H9 (cell line): ENCODE results near the gene COTL1. TPM values are rescaled to one million over a fixed set of nuclear protein-coding genes. Genes with fewer than 3 reads are reported as not detected.

Source experiments
- DNase-seq: peaks from one replicate; pipeline ENCODE4 v3.0.0-alpha.2; 2017
- H2AFZ ChIP-seq: one replicate; pipeline ENCODE4 v1.6.1; 2013; ENCODE audit warnings: mild to moderate bottlenecking, low read length, control low read depth, moderate library complexity
- H2AK5ac ChIP-seq: 2 replicates; pipeline ENCODE4 v1.6.1; 2013; ENCODE audit warnings: low read length, control low read depth, mixed read lengths; ENCODE audit not compliant: insufficient read length
- H2BK120ac ChIP-seq: one replicate; pipeline ENCODE4 v1.6.1; 2013; ENCODE audit warnings: low read depth, mild to moderate bottlenecking, low read length, control low read depth, inconsistent platforms; ENCODE audit not compliant: poor library complexity, severe bottlenecking
- H2BK12ac ChIP-seq: 2 replicates; pipeline ENCODE4 v1.6.1; 2013; ENCODE audit warnings: low read length, control low read depth, mixed read lengths, low read depth; ENCODE audit not compliant: insufficient read length
- H2BK15ac ChIP-seq: 2 replicates; pipeline ENCODE4 v1.6.1; 2013; ENCODE audit warnings: low read depth, low read length, control low read depth
- H2BK20ac ChIP-seq: one replicate; pipeline ENCODE4 v1.6.1; 2013; ENCODE audit warnings: low read depth, mild to moderate bottlenecking, low read length, control low read depth, inconsistent platforms; ENCODE audit not compliant: poor library complexity, severe bottlenecking
- H2BK5ac ChIP-seq: 2 replicates; pipeline ENCODE4 v1.6.1; 2013; ENCODE audit warnings: low read length, control low read depth, mixed read lengths; ENCODE audit not compliant: insufficient read length
- H3K14ac ChIP-seq: 2 replicates; pipeline ENCODE4 v1.6.1; 2013; ENCODE audit warnings: low read length, control low read depth; ENCODE audit not compliant: insufficient read depth
- H3K18ac ChIP-seq: 2 replicates; pipeline ENCODE4 v1.6.1; 2013; ENCODE audit warnings: low read depth, mild to moderate bottlenecking, mixed read lengths, low read length, control low read depth; ENCODE audit not compliant: insufficient read length
- H3K23ac ChIP-seq: 2 replicates; pipeline ENCODE4 v1.6.1; 2013; ENCODE audit warnings: low read length, control low read depth, mixed read lengths, low read depth; ENCODE audit not compliant: insufficient read length
- H3K23me2 ChIP-seq: 2 replicates; pipeline ENCODE4 v1.6.1; 2013; ENCODE audit warnings: low read depth, mild to moderate bottlenecking, mixed read lengths, low read length, control low read depth; ENCODE audit not compliant: insufficient read length, poor library complexity, severe bottlenecking
- H3K27ac ChIP-seq: 2 replicates; pipeline ENCODE4 v1.5.1; 2013; ENCODE audit warnings: low read length, control low read depth, mixed read lengths, low read depth; ENCODE audit not compliant: insufficient read length
- H3K27me3 ChIP-seq: 2 replicates; pipeline ENCODE4 v1.6.1; 2013; ENCODE audit warnings: low read length, control low read depth, inconsistent platforms; ENCODE audit not compliant: insufficient read depth
- H3K4ac ChIP-seq: 2 replicates; pipeline ENCODE4 v1.6.1; 2013; ENCODE audit warnings: low read depth, mild to moderate bottlenecking, control low read depth, inconsistent platforms, low read length, moderate library complexity
- H3K4me1 ChIP-seq: 2 replicates; pipeline ENCODE4 v1.6.1; 2013; ENCODE audit warnings: low read length, control low read depth, inconsistent platforms; ENCODE audit not compliant: insufficient read depth
- H3K4me2 ChIP-seq: 2 replicates; pipeline ENCODE4 v1.6.1; 2013; ENCODE audit warnings: low read length, control low read depth, mixed read lengths; ENCODE audit not compliant: insufficient read length, insufficient read depth
- H3K56ac ChIP-seq: 2 replicates; pipeline ENCODE4 v1.6.1; 2013; ENCODE audit warnings: low read depth, mild to moderate bottlenecking, mixed read lengths, low read length, control low read depth; ENCODE audit not compliant: insufficient read length
- H3K79me1 ChIP-seq: 2 replicates; pipeline ENCODE4 v1.6.1; 2013; ENCODE audit warnings: low read depth, mild to moderate bottlenecking, moderate library complexity, low read length, control low read depth, inconsistent platforms; ENCODE audit not compliant: insufficient read depth, poor library complexity, severe bottlenecking
- H3K79me2 ChIP-seq: 2 replicates; pipeline ENCODE4 v1.6.1; 2013; ENCODE audit warnings: low read length, control low read depth, inconsistent platforms; ENCODE audit not compliant: insufficient read depth
- H3K9ac ChIP-seq: 2 replicates; pipeline ENCODE4 v1.6.1; 2013; ENCODE audit warnings: low read length, control low read depth, mixed read lengths; ENCODE audit not compliant: insufficient read length; ENCODE audit errors: extremely low read depth
- H3K9me3 ChIP-seq: one replicate; pipeline ENCODE4 v1.6.1; 2013; ENCODE audit warnings: low read depth, low read length, inconsistent platforms; ENCODE audit not compliant: control insufficient read depth
- H3T11ph ChIP-seq: one replicate; pipeline ENCODE4 v1.6.1; 2013; ENCODE audit warnings: mild to moderate bottlenecking, low read length, control low read depth, inconsistent platforms
- H4K20me1 ChIP-seq: one replicate; pipeline ENCODE4 v1.6.1; 2013; ENCODE audit not compliant: control insufficient read depth, insufficient read length, insufficient read depth
- H4K5ac ChIP-seq: 2 replicates; pipeline ENCODE4 v1.6.1; 2013; ENCODE audit warnings: low read depth, mild to moderate bottlenecking, mixed read lengths, low read length, control low read depth; ENCODE audit not compliant: insufficient read length
- H4K8ac ChIP-seq: replicated peaks from 2 replicates; pipeline ENCODE4 v1.6.1; 2013; ENCODE audit warnings: low read length, control low read depth, mixed read lengths, low read depth; ENCODE audit not compliant: insufficient read length
- H4K91ac ChIP-seq: 2 replicates; pipeline ENCODE4 v1.6.1; 2013; ENCODE audit warnings: low read depth, mild to moderate bottlenecking, moderate library complexity, mixed read lengths, low read length, control low read depth; ENCODE audit not compliant: insufficient read length
- H3K27ac Mint-ChIP-seq, 3 experiments: 2 replicates in 2 of 3; 3 replicates in 1 of 3; pipeline ENCODE4 v1.8.0; 2020 to 2021; ENCODE audit warnings: mixed read lengths in 3 of 3, mild to moderate bottlenecking in 1 of 3, moderate library complexity in 1 of 3
- H3K27me3 Mint-ChIP-seq: 2 replicates; pipeline ENCODE4 v1.8.0; 2021; ENCODE audit warnings: low read depth, mild to moderate bottlenecking, moderate library complexity, mixed read lengths
- H3K36me3 Mint-ChIP-seq, 3 experiments: 2 replicates in 2 of 3; 3 replicates in 1 of 3; pipeline ENCODE4 v1.8.0; 2020 to 2021; ENCODE audit warnings: low read depth in 3 of 3, mixed read lengths in 3 of 3; ENCODE audit not compliant: insufficient read depth in 1 of 3
- H3K4me1 Mint-ChIP-seq, 2 experiments: 2 replicates each; pipeline ENCODE4 v1.8.0; 2020; ENCODE audit warnings: mixed read lengths in 2 of 2
- H3K4me3 Mint-ChIP-seq, 2 experiments: 2 replicates in 1 of 2; 3 replicates in 1 of 2; pipeline ENCODE4 v1.8.0; 2020 to 2021; ENCODE audit warnings: mild to moderate bottlenecking in 2 of 2, mixed read lengths in 2 of 2, moderate library complexity in 1 of 2
- H3K9me3 Mint-ChIP-seq, 2 experiments: 2 replicates in 1 of 2; 3 replicates in 1 of 2; pipeline ENCODE4 v1.8.0; 2020; ENCODE audit warnings: mild to moderate bottlenecking in 2 of 2, mixed read lengths in 2 of 2, moderate library complexity in 1 of 2
- WGBS: extraction: QIAGEN DNeasy Blood & Tissue Kit; methylation state at CpG from one replicate; pipeline ENCODE4 v1.1.7; 2013; ENCODE audit warnings: missing lambda C conversion rate, low lambda C conversion rate, mixed read lengths; ENCODE audit not compliant: insufficient read length; ENCODE audit errors: extremely low coverage; 5-methylcytosine and 5-hydroxymethylcytosine counted together
- total RNA-seq: library from RNA; stranded (reverse); gene quantifications from 2 replicates; pipeline ENCODE4 v1.2.1, GENCODE V29; 2021
- TF ChIP-seq, protein P1 (sequence below): fragments of 200-600 bp; sonication (generic); conservative IDR thresholded peaks from 3 replicates; pipeline ENCODE4 v1.8.0; 2021; ENCODE audit warnings: antibody characterized with exemption, mild to moderate bottlenecking

Gene COTL1
- total RNA-seq, 1 experiment from 2014 or later: 81.4 TPM

DNA sequence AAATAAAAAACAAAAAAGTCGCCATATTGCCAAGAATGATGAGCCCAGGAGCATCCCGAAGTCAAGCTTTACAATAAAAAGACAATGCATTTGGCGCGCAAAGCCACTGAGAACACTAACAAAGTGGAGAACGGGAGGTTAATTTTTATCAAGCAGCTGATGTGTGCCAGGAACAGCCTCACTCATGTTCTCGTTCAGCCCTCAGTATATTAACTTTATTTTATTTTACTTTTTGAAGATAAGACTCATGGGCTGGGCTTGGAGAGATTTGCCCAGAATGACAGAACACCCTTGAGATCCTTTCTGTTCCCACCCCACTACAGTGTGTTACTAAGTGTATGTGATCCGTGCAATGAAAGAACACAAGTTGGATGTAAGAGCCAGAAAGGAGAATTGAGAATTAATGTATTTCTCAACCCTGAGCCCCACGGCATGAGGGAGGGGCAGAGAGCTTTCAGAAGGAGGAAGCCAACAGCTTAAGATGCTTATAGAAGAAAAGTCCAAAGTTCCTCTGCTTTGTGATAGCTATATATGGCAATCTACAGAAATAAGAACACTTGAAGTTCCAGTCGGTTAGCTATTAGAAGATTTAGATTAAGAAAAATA is 48.4 kb downstream of the COTL1 start:
- H3K36me3 Mint-ChIP-seq: peaks cover 26 to 40% (median 27%) of the 10 kb centered on the region in 3 experiments
- no peak overlapping the region for H3K27ac Mint-ChIP-seq
- H3K9me3 Mint-ChIP-seq: peaks cover 9 to 10% of the 10 kb centered on the region in 2 experiments
- Histone ChIP-seq H2BK15ac (no peak overlapping the region), H2AK5ac (no peak overlapping the region), H3K18ac (no peak overlapping the region), H4K91ac (no peak overlapping the region), H4K5ac (no peak overlapping the region), H3K4me1 (peaks cover 13% of the 10 kb centered on the region; the same call in 1 of the 2 replicates), H2BK20ac (no peak overlapping the region), H2BK120ac (no peak overlapping the region), H3K23me2 (no peaks in the 10 kb centered on the region), H2BK5ac (no peak overlapping the region), H3K9me3 (no peaks in the 10 kb centered on the region), H3K27ac (no peak overlapping the region), H3K9ac (no peak overlapping the region), H3K23ac (no peak overlapping the region), H4K8ac (no peak overlapping the region), H4K20me1 (no peaks in the 10 kb centered on the region), H3T11ph (no peak overlapping the region), H3K27me3 (no peaks in the 10 kb centered on the region), H3K4me2 (no peak overlapping the region), H3K79me1 (no peaks in the 10 kb centered on the region), H3K14ac (no peak overlapping the region), H3K79me2 (no peaks in the 10 kb centered on the region), H3K56ac (no peak overlapping the region), H3K4ac (no peak overlapping the region), H2BK12ac (no peak overlapping the region), H2AFZ (no peak overlapping the region)
- peaks cover 26 to 29% of the 10 kb centered on the region in 2 experiments for H3K4me1 Mint-ChIP-seq
- TF ChIP-seq, protein P1, sequence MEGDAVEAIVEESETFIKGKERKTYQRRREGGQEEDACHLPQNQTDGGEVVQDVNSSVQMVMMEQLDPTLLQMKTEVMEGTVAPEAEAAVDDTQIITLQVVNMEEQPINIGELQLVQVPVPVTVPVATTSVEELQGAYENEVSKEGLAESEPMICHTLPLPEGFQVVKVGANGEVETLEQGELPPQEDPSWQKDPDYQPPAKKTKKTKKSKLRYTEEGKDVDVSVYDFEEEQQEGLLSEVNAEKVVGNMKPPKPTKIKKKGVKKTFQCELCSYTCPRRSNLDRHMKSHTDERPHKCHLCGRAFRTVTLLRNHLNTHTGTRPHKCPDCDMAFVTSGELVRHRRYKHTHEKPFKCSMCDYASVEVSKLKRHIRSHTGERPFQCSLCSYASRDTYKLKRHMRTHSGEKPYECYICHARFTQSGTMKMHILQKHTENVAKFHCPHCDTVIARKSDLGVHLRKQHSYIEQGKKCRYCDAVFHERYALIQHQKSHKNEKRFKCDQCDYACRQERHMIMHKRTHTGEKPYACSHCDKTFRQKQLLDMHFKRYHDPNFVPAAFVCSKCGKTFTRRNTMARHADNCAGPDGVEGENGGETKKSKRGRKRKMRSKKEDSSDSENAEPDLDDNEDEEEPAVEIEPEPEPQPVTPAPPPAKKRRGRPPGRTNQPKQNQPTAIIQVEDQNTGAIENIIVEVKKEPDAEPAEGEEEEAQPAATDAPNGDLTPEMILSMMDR: no peak
- no peak for DNase-seq
- H3K27me3 Mint-ChIP-seq: no peaks in the 10 kb centered on the region
- no CpG with 5 or more reads among the region's 9 CpGs for WGBS
- no peak overlapping the region for H3K4me3 Mint-ChIP-seq
